Measurements from ENCODE around the gene ADGRG4. TPM values are rescaled to one million over a fixed set of nuclear protein-coding genes. Genes with fewer than 3 reads are reported as not detected.

Gene ADGRG4
- polyA plus RNA-seq, 3 donors, result not detected

DNA sequence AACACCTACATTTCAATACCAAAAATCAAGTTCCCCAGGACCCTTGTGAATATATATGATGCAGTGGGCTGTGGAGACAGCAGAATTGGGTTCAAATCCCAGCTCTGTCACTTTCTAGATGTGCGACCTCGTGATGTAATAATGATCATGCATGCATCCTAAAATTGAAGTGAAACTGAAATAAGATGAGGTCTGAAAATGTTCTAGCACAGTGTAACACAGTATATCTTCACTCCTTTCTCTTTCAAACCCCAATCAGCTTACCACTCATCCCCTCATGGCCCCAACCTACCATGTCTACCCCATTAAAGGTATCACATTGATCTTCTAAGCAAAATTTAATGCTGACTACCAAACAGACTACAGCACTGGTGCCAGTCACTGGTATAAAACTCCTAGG is 117.0 kb downstream of the ADGRG4 start:
- Histone ChIP-seq H4K20me1 (ENCODE audit: insufficient read depth, low read length) (no peaks in the 10 kb centered on the region), H2AFZ (ENCODE audit: insufficient read depth, low read depth, low read length, poor library complexity, severe bottlenecking) (no peak overlapping the region), H3K36me3 (replicated peaks in 1 of 2; ENCODE audit: control insufficient read depth in 1 of 2, insufficient read depth in 2 of 2, low read length in 2 of 2) (no peaks in the 10 kb centered on the region), H3K4me3 (replicated peaks in 1 of 3; ENCODE audit: low read depth in 2 of 3, low read length in 3 of 3) (no peak overlapping the region), H3K27me3 (ENCODE audit: control insufficient read depth in 2 of 2, insufficient read depth in 2 of 2, low read length in 2 of 2) (peaks cover 0 to 2% of the 10 kb centered on the region in 2 donors), H3K4me1 (ENCODE audit: control insufficient read depth in 1 of 2, insufficient read depth in 2 of 2, low read length in 2 of 2) (no peaks in the 10 kb centered on the region), H3K9ac (ENCODE audit: insufficient read depth, low read length, poor library complexity, severe bottlenecking) (no peak overlapping the region), H3K27ac (ENCODE audit: low read depth in 1 of 2, low read length in 2 of 2) (no peak overlapping the region), H3K9me3 (replicated peaks in 1 of 2; ENCODE audit: control insufficient read depth in 1 of 2, insufficient read depth in 1 of 2, low read length in 2 of 2) (no peaks in the 10 kb centered on the region), H3K4me2 (replicated peaks; ENCODE audit: extremely low read depth, low read length, poor library complexity, severe bottlenecking) (no peak overlapping the region), H3K79me2 (ENCODE audit: insufficient read depth, low read length) (no peaks in the 10 kb centered on the region)
- Mint-ChIP-seq H3K9me3 (peaks cover 0 to 17% (median 6%) of the 10 kb centered on the region in 7 donors), H3K27ac (no peak overlapping the region), H3K4me3 (no peak overlapping the region), H3K36me3 (no peaks in the 10 kb centered on the region), H3K27me3 (ENCODE audit: low read depth in 3 of 3) (peaks cover 0 to 3% (median 0%) of the 10 kb centered on the region in 3 donors), H3K4me1 (peaks cover 2% of the 10 kb centered on the region)
- TF ChIP-seq, protein P1, sequence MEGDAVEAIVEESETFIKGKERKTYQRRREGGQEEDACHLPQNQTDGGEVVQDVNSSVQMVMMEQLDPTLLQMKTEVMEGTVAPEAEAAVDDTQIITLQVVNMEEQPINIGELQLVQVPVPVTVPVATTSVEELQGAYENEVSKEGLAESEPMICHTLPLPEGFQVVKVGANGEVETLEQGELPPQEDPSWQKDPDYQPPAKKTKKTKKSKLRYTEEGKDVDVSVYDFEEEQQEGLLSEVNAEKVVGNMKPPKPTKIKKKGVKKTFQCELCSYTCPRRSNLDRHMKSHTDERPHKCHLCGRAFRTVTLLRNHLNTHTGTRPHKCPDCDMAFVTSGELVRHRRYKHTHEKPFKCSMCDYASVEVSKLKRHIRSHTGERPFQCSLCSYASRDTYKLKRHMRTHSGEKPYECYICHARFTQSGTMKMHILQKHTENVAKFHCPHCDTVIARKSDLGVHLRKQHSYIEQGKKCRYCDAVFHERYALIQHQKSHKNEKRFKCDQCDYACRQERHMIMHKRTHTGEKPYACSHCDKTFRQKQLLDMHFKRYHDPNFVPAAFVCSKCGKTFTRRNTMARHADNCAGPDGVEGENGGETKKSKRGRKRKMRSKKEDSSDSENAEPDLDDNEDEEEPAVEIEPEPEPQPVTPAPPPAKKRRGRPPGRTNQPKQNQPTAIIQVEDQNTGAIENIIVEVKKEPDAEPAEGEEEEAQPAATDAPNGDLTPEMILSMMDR (IDR thresholded peaks at IDR 0.05), result no peak
- intact Hi-C loops (cut with micrococcal nuclease), result no loop called here
- no peak for DNase-seq
- WGBS (ENCODE audit: insufficient coverage), result no CpG with 5 or more reads among the region's 2 CpGs

DNA sequence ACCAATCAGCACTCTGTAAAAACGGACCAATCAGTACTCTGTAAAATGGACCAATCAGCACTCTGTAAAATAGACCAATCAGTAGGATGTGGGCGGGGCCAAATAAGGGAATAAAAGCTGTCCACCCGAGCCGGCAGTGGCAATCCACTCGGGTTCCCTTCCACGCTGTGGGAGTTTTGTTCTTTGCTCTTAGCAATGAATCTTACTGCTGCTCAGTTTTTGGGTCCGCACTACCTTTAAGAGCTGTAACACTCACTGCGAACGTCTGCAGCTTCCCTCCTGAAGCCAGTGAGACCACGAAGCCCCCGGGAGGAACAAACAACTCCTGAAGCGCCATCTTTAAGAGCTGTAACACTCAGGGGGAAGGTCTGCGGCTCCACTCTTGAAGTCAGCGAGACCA is 120.6 kb downstream of the ADGRG4 start:
- Histone ChIP-seq H3K4me3 (replicated peaks in 1 of 3; ENCODE audit: low read depth in 2 of 3, low read length in 3 of 3) (no peak overlapping the region), H3K79me2 (ENCODE audit: insufficient read depth, low read length) (no peaks in the 10 kb centered on the region), H3K9ac (ENCODE audit: insufficient read depth, low read length, poor library complexity, severe bottlenecking) (no peak overlapping the region), H4K20me1 (ENCODE audit: insufficient read depth, low read length) (no peaks in the 10 kb centered on the region), H3K27me3 (ENCODE audit: control insufficient read depth in 2 of 2, insufficient read depth in 2 of 2, low read length in 2 of 2) (no peaks in the 10 kb centered on the region), H2AFZ (ENCODE audit: insufficient read depth, low read depth, low read length, poor library complexity, severe bottlenecking) (no peak overlapping the region), H3K4me1 (ENCODE audit: control insufficient read depth in 1 of 2, insufficient read depth in 2 of 2, low read length in 2 of 2) (no peaks in the 10 kb centered on the region), H3K9me3 (replicated peaks in 1 of 2; ENCODE audit: control insufficient read depth in 1 of 2, insufficient read depth in 1 of 2, low read length in 2 of 2) (no peaks in the 10 kb centered on the region), H3K36me3 (replicated peaks in 1 of 2; ENCODE audit: control insufficient read depth in 1 of 2, insufficient read depth in 2 of 2, low read length in 2 of 2) (no peaks in the 10 kb centered on the region), H3K27ac (ENCODE audit: low read depth in 1 of 2, low read length in 2 of 2) (no peak overlapping the region), H3K4me2 (replicated peaks; ENCODE audit: extremely low read depth, low read length, poor library complexity, severe bottlenecking) (no peak overlapping the region)
- Mint-ChIP-seq H3K27ac (no peak overlapping the region), H3K4me3 (no peak overlapping the region), H3K27me3 (ENCODE audit: low read depth in 3 of 3) (peaks cover 0 to 5% (median 1%) of the 10 kb centered on the region in 3 donors), H3K9me3 (peaks cover 0 to 12% (median 3%) of the 10 kb centered on the region in 7 donors), H3K36me3 (no peaks in the 10 kb centered on the region), H3K4me1 (peaks cover 2% of the 10 kb centered on the region)
- 80% methylated on average over 2 of the region's 14 CpGs for WGBS (ENCODE audit: insufficient coverage)
- TF ChIP-seq, protein P1 (IDR thresholded peaks at IDR 0.05), result no peak
- no peak for DNase-seq
- intact Hi-C loops (cut with micrococcal nuclease), result no loop called here
